ENCODE results near the gene SCTR. TPM values are rescaled to one million over a fixed set of nuclear protein-coding genes. Genes with fewer than 3 reads are reported as not detected.

The SCTR gene
- total and polyA plus RNA-seq, 2 of the 13 experiments (the other 11 are each of a cell fraction or from before 2014, with no cell fraction given), result not detected

GRCh38 chr2:119419803-119420508, 104.3 kb downstream of the SCTR start:
- no peak for FAIRE-seq
- TF ChIP-seq ZNF775 (CRISPR knock-in tag; IDR thresholded peaks at IDR 0.05; ENCODE audit: borderline replicate concordance), result no peak
- no peak for TF ChIP-seq ZNF576 (CRISPR knock-in tag; IDR thresholded peaks at IDR 0.05)
- TF ChIP-seq BHLHE40 (IDR thresholded peaks at IDR 0.05; ENCODE audit: low read length), result no peak
- no peak for TF ChIP-seq PHB2 (IDR thresholded peaks at IDR 0.05; ENCODE audit: partially characterized antibody)
- no peak for TF ChIP-seq FIP1L1 (IDR thresholded peaks at IDR 0.05; ENCODE audit: borderline replicate concordance, insufficient read depth, low read depth, low read length)
- no peak for TF ChIP-seq SAP130 (CRISPR knock-in tag; IDR thresholded peaks at IDR 0.05; ENCODE audit: low read depth)
- no peak for TF ChIP-seq PCBP2 (optimal IDR thresholded peaks at IDR 0.05; ENCODE audit: low read depth, low read length, poor library complexity, severe bottlenecking)
- no peak for TF ChIP-seq HOXA9 (CRISPR knock-in tag; IDR thresholded peaks at IDR 0.05; ENCODE audit: borderline replicate concordance)
- TF ChIP-seq, protein P1, sequence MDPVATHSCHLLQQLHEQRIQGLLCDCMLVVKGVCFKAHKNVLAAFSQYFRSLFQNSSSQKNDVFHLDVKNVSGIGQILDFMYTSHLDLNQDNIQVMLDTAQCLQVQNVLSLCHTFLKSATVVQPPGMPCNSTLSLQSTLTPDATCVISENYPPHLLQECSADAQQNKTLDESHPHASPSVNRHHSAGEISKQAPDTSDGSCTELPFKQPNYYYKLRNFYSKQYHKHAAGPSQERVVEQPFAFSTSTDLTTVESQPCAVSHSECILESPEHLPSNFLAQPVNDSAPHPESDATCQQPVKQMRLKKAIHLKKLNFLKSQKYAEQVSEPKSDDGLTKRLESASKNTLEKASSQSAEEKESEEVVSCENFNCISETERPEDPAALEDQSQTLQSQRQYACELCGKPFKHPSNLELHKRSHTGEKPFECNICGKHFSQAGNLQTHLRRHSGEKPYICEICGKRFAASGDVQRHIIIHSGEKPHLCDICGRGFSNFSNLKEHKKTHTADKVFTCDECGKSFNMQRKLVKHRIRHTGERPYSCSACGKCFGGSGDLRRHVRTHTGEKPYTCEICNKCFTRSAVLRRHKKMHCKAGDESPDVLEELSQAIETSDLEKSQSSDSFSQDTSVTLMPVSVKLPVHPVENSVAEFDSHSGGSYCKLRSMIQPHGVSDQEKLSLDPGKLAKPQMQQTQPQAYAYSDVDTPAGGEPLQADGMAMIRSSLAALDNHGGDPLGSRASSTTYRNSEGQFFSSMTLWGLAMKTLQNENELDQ (CRISPR knock-in tag; IDR thresholded peaks at IDR 0.05; ENCODE audit: borderline replicate concordance), result no peak
- TF ChIP-seq, protein P2, sequence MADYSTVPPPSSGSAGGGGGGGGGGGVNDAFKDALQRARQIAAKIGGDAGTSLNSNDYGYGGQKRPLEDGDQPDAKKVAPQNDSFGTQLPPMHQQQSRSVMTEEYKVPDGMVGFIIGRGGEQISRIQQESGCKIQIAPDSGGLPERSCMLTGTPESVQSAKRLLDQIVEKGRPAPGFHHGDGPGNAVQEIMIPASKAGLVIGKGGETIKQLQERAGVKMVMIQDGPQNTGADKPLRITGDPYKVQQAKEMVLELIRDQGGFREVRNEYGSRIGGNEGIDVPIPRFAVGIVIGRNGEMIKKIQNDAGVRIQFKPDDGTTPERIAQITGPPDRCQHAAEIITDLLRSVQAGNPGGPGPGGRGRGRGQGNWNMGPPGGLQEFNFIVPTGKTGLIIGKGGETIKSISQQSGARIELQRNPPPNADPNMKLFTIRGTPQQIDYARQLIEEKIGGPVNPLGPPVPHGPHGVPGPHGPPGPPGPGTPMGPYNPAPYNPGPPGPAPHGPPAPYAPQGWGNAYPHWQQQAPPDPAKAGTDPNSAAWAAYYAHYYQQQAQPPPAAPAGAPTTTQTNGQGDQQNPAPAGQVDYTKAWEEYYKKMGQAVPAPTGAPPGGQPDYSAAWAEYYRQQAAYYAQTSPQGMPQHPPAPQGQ (CRISPR knock-in tag; IDR thresholded peaks at IDR 0.05; ENCODE audit: borderline replicate concordance), result no peak
- no peak for TF ChIP-seq MAFG (CRISPR knock-in tag; IDR thresholded peaks at IDR 0.05)
- TF ChIP-seq ZNF776 (CRISPR knock-in tag; IDR thresholded peaks at IDR 0.05), result no peak
- TF ChIP-seq ZNF737 (CRISPR knock-in tag; IDR thresholded peaks at IDR 0.05; ENCODE audit: borderline replicate concordance), result no peak
- no peak for TF ChIP-seq ZNF230 (CRISPR knock-in tag; IDR thresholded peaks at IDR 0.05)
- TF ChIP-seq TFE3 (CRISPR knock-in tag; IDR thresholded peaks at IDR 0.05), result no peak
- TF ChIP-seq HNRNPLL (IDR thresholded peaks at IDR 0.05; ENCODE audit: low read depth, low read length, poor library complexity, severe bottlenecking), result no peak
- TF ChIP-seq ZNF556 (CRISPR knock-in tag; IDR thresholded peaks at IDR 0.05; ENCODE audit: borderline replicate concordance), result no peak

More at GRCh38 chr2:119419803-119420508, 104.3 kb downstream of the SCTR start:
- WGBS (ENCODE audit: low lambda C conversion rate), result 55% methylated on average over 1 of the region's 1 CpG
- Histone ChIP-seq H4K20me1 (ENCODE audit: insufficient read depth, low read length) (no peaks in the 10 kb centered on the region), H3K4me3 (replicated peaks in 1 of 3; ENCODE audit: insufficient read depth in 1 of 3, low read depth in 2 of 3, low read length in 3 of 3) (no peak overlapping the region), H3K4me1 (ENCODE audit: insufficient read depth, low read length) (peaks cover 84% of the 10 kb centered on the region), H3K4me2 (ENCODE audit: low read depth, low read length) (no peak overlapping the region), H3K27me3 (ENCODE audit: control insufficient read depth in 1 of 2, insufficient read depth in 2 of 2, low read length in 2 of 2) (no peaks in the 10 kb centered on the region; a peak in 2 of 5 replicates), H3K27ac (ENCODE audit: extremely low read length, insufficient read depth, low read length) (no peak overlapping the region), H3K79me2 (ENCODE audit: insufficient read depth, low read length) (no peaks in the 10 kb centered on the region), H3K9ac (ENCODE audit: insufficient read depth, low read depth, low read length) (no peak overlapping the region), H3K36me3 (replicated peaks in 1 of 2; ENCODE audit: control insufficient read depth in 1 of 2, insufficient read depth in 2 of 2, low read length in 2 of 2) (no peaks in the 10 kb centered on the region), H3K9me3 (ENCODE audit: low read length) (peaks cover 12% of the 10 kb centered on the region), H2AFZ (ENCODE audit: low read length) (no peak overlapping the region)
- intact Hi-C loops (cut with micrococcal nuclease; ENCODE audit: unreplicated experiment), result no loop called here
- ChIA-PET CTCF (ENCODE audit: low intra/inter-chr PET ratio, low total read pairs) (no interaction called here), POLR2A (no interaction called here)
- ATAC-seq, result no peak
- no peak for DNase-seq (ENCODE audit: low spot score)
- in situ Hi-C loops (cut with HindIII; ENCODE audit: extremely low pct_ligation_motif_present, low pct_unique_long_range_greater_than_20kb), result no loop called here
- BruUV-seq (replicated peaks), result no TSS peak
